ENCODE data around the gene LRRC25.

Gene LRRC25

GRCh38 chr19:18424890-18425514 is 27.6 kb upstream of the LRRC25 start:
- no peak for DNase-seq (ENCODE audit: low read depth)
- TF ChIP-seq, protein P1, sequence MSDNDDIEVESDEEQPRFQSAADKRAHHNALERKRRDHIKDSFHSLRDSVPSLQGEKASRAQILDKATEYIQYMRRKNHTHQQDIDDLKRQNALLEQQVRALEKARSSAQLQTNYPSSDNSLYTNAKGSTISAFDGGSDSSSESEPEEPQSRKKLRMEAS (IDR thresholded peaks at IDR 0.05; ENCODE audit: low read depth, low read length): no peak
- no peak for TF ChIP-seq POLR2A (IDR thresholded peaks at IDR 0.05; ENCODE audit: extremely low read depth, insufficient read length)
- no peak for TF ChIP-seq CTCF (IDR thresholded peaks at IDR 0.05; ENCODE audit: low read depth, low read length)
- no peak for TF ChIP-seq MYC (IDR thresholded peaks at IDR 0.05; ENCODE audit: low read depth, low read length)
- H3K4me3 ChIP-seq (ENCODE audit: low read depth, low read length): no peak overlapping the region

- TF ChIP-seq, protein P1 (IDR thresholded peaks at IDR 0.05; ENCODE audit: low read depth, low read length): no peak
- TF ChIP-seq CTCF (IDR thresholded peaks at IDR 0.05; ENCODE audit: low read depth, low read length): no peak
- TF ChIP-seq MYC (IDR thresholded peaks at IDR 0.05; ENCODE audit: low read depth, low read length): no peak
- no peak for TF ChIP-seq POLR2A (IDR thresholded peaks at IDR 0.05; ENCODE audit: extremely low read depth, insufficient read length)
- DNase-seq (ENCODE audit: low read depth): no peak
- no peak overlapping the region for H3K4me3 ChIP-seq (ENCODE audit: low read depth, low read length)
Observed at GRCh38 chr19:18424122-18424889, 26.9 kb upstream of the LRRC25 start.

GRCh38 chr19:18423258-18424020 is 26.0 kb upstream of the LRRC25 start:
- no peak overlapping the region for H3K4me3 ChIP-seq (ENCODE audit: low read depth, low read length)
- TF ChIP-seq, protein P1 (IDR thresholded peaks at IDR 0.05; ENCODE audit: low read depth, low read length): no peak
- TF ChIP-seq CTCF (IDR thresholded peaks at IDR 0.05; ENCODE audit: low read depth, low read length) (no peak), MYC (IDR thresholded peaks at IDR 0.05; ENCODE audit: low read depth, low read length) (no peak), POLR2A (IDR thresholded peaks at IDR 0.05; ENCODE audit: extremely low read depth, insufficient read length) (no peak)
- DNase-seq (ENCODE audit: low read depth): no peak

- no peak for DNase-seq (ENCODE audit: low read depth)
- no peak for TF ChIP-seq MYC (IDR thresholded peaks at IDR 0.05; ENCODE audit: low read depth, low read length)
- TF ChIP-seq CTCF (IDR thresholded peaks at IDR 0.05; ENCODE audit: low read depth, low read length): no peak
- no peak for TF ChIP-seq POLR2A (IDR thresholded peaks at IDR 0.05; ENCODE audit: extremely low read depth, insufficient read length)
- TF ChIP-seq, protein P1 (IDR thresholded peaks at IDR 0.05; ENCODE audit: low read depth, low read length): no peak
- no peak overlapping the region for H3K4me3 ChIP-seq (ENCODE audit: low read depth, low read length)
Observed at GRCh38 chr19:18422530-18423191, 25.2 kb upstream of the LRRC25 start.

DNA sequence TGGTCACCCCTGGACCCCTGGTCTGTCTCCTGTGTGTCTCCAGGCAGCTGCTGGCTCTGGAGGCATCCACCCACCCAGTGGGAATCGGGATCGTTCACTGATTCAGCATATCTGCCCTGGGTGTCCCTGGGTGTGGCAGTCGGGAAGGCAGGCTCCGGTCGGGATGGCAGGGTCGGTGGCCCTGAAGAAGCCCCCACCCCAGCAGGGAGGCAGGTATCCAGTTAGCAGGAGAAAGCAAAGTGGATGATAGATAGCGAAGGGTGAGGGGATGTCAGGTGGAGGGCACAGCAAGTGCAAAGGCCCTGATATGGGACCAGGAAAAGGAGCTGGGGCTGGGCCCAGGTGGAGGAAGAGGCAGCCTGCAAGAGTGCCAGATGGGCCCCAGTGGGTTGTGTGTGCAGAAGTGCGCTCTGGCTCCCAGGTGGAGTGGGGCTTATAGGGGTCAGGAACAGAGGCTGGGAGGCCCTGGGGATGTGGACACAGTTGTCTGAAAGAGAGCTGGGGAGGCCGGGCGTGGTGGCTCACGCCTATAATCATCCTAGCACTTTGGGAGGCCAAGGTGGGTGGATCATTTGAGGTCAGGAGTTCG is 24.0 kb upstream of the LRRC25 start:
- TF ChIP-seq CTCF (IDR thresholded peaks at IDR 0.05; ENCODE audit: low read depth, low read length) (no peak), POLR2A (IDR thresholded peaks at IDR 0.05; ENCODE audit: extremely low read depth, insufficient read length) (no peak), MYC (IDR thresholded peaks at IDR 0.05; ENCODE audit: low read depth, low read length) (no peak)
- TF ChIP-seq, protein P1 (IDR thresholded peaks at IDR 0.05; ENCODE audit: low read depth, low read length): no peak
- H3K4me3 ChIP-seq (ENCODE audit: low read depth, low read length): no peak overlapping the region
- no peak for DNase-seq (ENCODE audit: low read depth)
